Neural crest cell (in vitro differentiated cells): ENCODE measurements around the gene PRG2. TPM values are rescaled to one million over a fixed set of nuclear protein-coding genes. Genes with fewer than 3 reads are reported as not detected.

Experiments used
- DNase-seq: peaks from one replicate; pipeline ENCODE4 v3.0.0; 2021; ENCODE audit warnings: low read depth, mixed read lengths, low spot score
- H3K27ac Mint-ChIP-seq: one replicate; pipeline ENCODE4 v1.8.0; 2021; ENCODE audit warnings: mild to moderate bottlenecking, mixed read lengths; ENCODE audit not compliant: unreplicated experiment
- H3K27me3 Mint-ChIP-seq: 2 replicates; pipeline ENCODE4 v1.8.0; 2021; ENCODE audit warnings: low read depth, mild to moderate bottlenecking, mixed read lengths
- H3K36me3 Mint-ChIP-seq: 2 replicates; pipeline ENCODE4 v1.8.0; 2021; ENCODE audit warnings: low read depth, mild to moderate bottlenecking, mixed read lengths
- H3K4me1 Mint-ChIP-seq: 2 replicates; pipeline ENCODE4 v1.8.0; 2021; ENCODE audit warnings: mixed read lengths
- H3K4me3 Mint-ChIP-seq: one replicate; pipeline ENCODE4 v1.8.0; 2021; ENCODE audit warnings: mild to moderate bottlenecking, mixed read lengths
- H3K9me3 Mint-ChIP-seq: 2 replicates; pipeline ENCODE4 v1.8.0; 2021; ENCODE audit warnings: mixed read lengths
- total RNA-seq: library from RNA; stranded (reverse); gene quantifications from 2 replicates; pipeline ENCODE4 v1.2.1, GENCODE V29; 2021
- TF ChIP-seq, protein P1 (sequence below): fragments of 200-600 bp; sonication (generic); conservative IDR thresholded peaks from 2 replicates; pipeline ENCODE4 v1.5.0; 2021; ENCODE audit warnings: antibody characterized with exemption, mild to moderate bottlenecking

The PRG2 gene
- total RNA-seq, 1 donor from 2014 or later, result not detected

DNA sequence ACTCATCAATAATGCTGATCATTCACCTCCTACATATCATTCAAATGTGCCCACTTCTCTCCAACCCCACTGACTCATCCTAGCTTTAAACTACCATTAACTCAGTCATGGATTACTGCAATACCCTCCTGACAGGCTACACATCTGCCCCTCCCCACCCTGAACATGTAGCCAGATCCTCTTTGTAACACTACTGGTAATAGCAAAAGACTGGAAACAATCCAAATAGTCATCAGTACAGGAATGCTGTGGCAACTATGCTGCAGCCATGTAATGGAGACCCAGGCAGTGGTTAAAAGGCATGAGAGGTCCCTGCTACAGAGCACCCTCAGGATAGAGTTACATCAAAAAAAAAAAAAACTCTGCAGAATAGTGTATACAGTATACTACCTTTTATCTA lies 19.8 kb upstream of the PRG2 start:
- TF ChIP-seq, protein P1, sequence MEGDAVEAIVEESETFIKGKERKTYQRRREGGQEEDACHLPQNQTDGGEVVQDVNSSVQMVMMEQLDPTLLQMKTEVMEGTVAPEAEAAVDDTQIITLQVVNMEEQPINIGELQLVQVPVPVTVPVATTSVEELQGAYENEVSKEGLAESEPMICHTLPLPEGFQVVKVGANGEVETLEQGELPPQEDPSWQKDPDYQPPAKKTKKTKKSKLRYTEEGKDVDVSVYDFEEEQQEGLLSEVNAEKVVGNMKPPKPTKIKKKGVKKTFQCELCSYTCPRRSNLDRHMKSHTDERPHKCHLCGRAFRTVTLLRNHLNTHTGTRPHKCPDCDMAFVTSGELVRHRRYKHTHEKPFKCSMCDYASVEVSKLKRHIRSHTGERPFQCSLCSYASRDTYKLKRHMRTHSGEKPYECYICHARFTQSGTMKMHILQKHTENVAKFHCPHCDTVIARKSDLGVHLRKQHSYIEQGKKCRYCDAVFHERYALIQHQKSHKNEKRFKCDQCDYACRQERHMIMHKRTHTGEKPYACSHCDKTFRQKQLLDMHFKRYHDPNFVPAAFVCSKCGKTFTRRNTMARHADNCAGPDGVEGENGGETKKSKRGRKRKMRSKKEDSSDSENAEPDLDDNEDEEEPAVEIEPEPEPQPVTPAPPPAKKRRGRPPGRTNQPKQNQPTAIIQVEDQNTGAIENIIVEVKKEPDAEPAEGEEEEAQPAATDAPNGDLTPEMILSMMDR, result no peak
- Mint-ChIP-seq H3K36me3 (peaks cover 22% of the 10 kb centered on the region), H3K4me3 (no peak overlapping the region), H3K27ac (no peak overlapping the region), H3K27me3 (no peaks in the 10 kb centered on the region), H3K4me1 (no peaks in the 10 kb centered on the region), H3K9me3 (no peaks in the 10 kb centered on the region)
- DNase-seq, result no peak

DNA sequence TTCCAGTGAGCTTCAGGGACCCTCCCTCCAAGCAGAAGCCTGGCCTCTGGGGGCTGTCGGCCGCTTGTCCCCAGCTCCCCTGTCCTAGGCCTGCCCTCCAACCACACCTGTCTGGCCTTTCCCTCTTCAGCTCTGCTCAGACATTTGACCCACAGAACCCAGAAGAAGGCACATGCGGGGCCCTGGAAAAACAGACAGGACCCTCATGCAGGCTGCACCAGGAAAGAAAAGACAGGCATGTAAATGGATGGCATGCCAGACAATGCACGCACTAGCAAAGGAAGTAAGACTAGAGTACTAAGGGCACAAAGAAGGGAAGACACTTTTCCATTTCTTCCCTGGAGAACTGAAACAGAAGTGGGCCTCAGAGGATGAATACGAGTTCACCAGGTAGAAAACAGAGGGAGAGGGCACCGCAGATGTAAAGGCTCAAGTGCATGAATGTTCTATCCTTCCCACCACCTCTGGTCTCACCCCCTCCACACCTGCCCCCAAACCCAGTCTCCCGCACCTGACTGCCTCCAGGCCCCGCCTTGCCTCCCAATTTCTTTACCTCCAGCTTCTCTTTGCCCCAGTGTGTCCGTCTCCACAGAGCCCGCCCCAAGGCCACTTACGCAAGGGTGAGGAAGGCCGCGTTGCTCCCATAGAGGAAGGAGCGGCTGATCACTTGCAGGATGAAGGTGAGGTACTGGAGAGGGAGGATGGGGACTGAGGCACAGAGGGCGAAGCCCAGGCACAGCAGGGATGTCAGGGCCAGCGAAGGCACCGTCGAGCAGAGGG lies 19.1 kb upstream of the PRG2 start:
- TF ChIP-seq, protein P1, result no peak
- H3K4me1 Mint-ChIP-seq, result no peaks in the 10 kb centered on the region
- H3K27ac Mint-ChIP-seq, result no peak overlapping the region
- H3K27me3 Mint-ChIP-seq, result no peaks in the 10 kb centered on the region
- H3K9me3 Mint-ChIP-seq, result no peaks in the 10 kb centered on the region
- DNase-seq, result no peak
- peaks cover 22% of the 10 kb centered on the region for H3K36me3 Mint-ChIP-seq
- no peak overlapping the region for H3K4me3 Mint-ChIP-seq

DNA sequence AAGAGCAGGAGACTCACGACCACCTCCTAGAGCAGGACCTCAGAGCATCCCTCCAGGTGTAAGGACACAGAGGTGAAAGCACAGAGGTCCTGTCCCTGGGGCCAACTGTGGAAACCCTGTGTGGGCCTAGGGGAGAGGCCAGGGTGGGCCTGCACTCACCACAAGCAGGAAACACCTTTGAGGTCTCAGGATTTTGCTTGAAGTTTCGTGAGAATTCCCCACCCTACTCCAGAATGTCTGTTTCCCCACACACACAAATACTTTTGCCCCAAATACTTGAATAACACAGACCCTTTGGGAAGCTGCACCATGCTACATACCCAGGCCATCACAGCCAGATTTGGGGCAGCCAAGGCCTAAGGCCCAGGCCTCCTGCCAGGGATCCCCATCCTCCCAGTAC lies 18.3 kb upstream of the PRG2 start:
- Mint-ChIP-seq H3K36me3 (peaks cover 21% of the 10 kb centered on the region), H3K9me3 (no peaks in the 10 kb centered on the region), H3K4me1 (no peaks in the 10 kb centered on the region), H3K27ac (no peak overlapping the region), H3K27me3 (no peaks in the 10 kb centered on the region), H3K4me3 (no peak overlapping the region)
- TF ChIP-seq, protein P1, result no peak
- DNase-seq, result no peak

DNA sequence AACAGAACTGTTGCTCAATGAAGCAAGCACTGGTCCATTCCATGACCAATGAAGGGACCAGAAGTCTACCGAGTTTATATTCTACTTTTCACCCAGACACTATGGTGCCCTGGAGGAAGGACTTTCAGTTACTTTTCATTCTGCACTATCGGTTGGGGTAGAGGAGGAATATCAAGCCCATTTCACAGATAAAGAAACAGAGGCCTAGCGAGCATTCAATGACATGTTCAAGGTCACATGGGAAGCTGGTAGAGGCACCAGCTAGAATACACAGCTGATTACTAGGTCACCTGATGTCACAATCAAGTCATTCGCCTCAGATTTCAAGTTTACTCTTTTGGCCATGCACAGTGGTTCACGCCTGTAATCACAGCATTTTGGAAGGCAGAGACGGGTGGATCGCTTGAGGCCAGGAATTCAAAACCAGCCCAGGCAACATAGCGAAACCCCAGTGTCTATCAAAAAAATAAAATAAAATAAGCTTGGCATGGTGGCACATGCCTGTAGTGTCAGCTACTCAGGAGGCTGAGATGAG lies 17.6 kb upstream of the PRG2 start:
- Mint-ChIP-seq H3K27ac (no peak overlapping the region), H3K4me3 (no peak overlapping the region), H3K36me3 (peaks cover 19% of the 10 kb centered on the region), H3K9me3 (no peaks in the 10 kb centered on the region), H3K27me3 (no peaks in the 10 kb centered on the region), H3K4me1 (no peaks in the 10 kb centered on the region)
- no peak for DNase-seq
- TF ChIP-seq, protein P1, result no peak

DNA sequence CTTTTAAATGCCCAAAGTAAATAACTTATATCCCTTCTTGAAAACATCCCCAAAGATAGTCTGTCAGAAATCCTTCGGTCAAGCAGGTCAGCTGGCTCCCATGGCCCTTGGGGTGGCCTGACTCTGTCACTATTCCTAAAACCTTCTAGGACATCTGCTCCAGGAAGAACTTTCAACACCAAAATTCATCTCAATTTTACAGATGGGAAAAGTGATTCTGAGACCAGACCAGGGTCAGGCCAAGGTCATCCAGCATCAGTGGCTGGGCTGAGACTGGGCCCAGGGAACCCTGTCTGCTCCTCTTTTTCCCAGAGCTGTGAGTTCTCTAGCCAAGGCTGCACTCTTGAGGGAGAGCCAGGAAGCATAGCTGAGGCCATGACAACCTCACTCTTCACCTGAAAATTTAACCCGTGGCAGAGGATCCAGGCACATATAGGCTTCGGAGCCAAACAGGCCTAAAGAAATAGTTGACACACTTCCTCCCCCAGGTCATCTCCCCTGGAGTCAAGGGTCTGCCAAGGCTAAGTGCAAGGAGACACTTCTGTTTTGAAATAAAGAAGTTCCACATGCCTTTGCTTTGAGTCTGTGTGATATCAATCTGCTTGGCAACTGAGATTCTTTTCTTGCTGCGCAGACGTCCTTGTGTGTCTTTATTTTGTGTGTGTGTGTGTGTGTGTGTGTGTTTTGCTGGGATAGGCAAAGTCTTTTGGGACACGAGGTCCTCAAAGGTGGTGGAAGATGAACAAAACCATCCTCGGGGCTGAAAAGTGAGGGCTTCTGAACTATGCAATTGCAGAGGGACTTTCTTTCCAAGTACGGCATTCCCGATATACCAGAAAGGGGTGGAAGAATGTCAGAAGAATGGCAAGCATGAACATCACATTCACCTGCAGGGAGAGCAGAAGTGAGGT lies 16.8 kb upstream of the PRG2 start:
- TF ChIP-seq, protein P1, result no peak
- H3K27me3 Mint-ChIP-seq, result peaks cover 6% of the 10 kb centered on the region
- H3K36me3 Mint-ChIP-seq, result peaks cover 19% of the 10 kb centered on the region
- no peak for DNase-seq
- H3K4me3 Mint-ChIP-seq, result no peak overlapping the region
- no peak overlapping the region for H3K27ac Mint-ChIP-seq
- no peaks in the 10 kb centered on the region for H3K9me3 Mint-ChIP-seq
- no peaks in the 10 kb centered on the region for H3K4me1 Mint-ChIP-seq
